HL-60/S4 treated with retinoic acid at 250 ng/mL for 4 days and 3 days (cell line): ENCODE results near the gene ASIC3.

Experiments used
- in situ Hi-C: fragments of 300-500 bp; cut with MboI; formaldehyde crosslinking; loops from 2 replicates; pipeline ENCODE4 v1.7.0; 2022; ENCODE audit warnings: low sequenced_read_pairs

ASIC3 gene

DNA sequence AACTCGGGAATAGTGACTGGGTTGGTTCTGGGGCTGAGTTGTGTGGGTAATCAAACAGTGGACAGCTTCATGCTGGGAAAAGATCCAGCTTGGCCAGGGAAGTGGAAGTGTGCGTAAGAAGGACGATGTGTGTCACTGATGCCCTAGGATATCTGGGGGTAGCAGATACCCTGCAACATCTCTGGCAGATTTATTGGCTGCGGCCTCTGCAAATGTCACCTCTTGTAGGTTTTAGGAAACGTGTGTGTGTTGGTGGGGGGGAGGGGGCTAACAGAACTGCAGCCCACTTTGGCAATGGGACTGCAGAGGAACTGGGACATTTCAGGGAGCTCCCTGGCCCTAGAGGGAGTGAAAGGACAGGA, 37.0 kb downstream of the ASIC3 start:
- in situ Hi-C loops: no loop called here

- in situ Hi-C loops: no loop called here
These were observed 37.6 kb downstream of the ASIC3 start, which contains the start of gene AGAP3 for GRCh38 chr7:151085691-151086620. Gene AGAP3 (plus strand): TSS chr7:151086475. CDS start chr7:151086742, 267 bp downstream.

DNA sequence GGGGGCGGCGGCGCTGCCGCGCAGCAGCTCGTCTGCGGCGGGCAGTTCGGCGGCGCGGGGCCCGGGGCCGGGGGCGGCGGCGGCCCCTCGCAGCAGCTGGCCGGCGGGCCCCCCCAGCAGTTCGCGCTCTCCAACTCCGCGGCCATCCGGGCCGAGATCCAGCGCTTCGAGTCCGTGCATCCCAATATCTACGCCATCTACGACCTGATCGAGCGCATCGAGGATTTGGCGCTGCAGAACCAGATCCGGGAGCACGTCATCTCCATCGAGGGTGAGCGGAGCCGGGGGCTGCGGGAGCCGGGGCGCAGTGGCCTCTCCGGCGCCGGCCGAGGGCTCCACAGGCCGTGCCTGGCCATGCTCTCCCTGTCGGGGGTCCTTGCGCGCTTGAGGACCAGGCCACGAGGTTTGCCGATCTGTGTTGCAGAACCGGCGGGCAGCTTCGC, 38.5 kb downstream of the ASIC3 start:
- in situ Hi-C loops: no loop called here

DNA sequence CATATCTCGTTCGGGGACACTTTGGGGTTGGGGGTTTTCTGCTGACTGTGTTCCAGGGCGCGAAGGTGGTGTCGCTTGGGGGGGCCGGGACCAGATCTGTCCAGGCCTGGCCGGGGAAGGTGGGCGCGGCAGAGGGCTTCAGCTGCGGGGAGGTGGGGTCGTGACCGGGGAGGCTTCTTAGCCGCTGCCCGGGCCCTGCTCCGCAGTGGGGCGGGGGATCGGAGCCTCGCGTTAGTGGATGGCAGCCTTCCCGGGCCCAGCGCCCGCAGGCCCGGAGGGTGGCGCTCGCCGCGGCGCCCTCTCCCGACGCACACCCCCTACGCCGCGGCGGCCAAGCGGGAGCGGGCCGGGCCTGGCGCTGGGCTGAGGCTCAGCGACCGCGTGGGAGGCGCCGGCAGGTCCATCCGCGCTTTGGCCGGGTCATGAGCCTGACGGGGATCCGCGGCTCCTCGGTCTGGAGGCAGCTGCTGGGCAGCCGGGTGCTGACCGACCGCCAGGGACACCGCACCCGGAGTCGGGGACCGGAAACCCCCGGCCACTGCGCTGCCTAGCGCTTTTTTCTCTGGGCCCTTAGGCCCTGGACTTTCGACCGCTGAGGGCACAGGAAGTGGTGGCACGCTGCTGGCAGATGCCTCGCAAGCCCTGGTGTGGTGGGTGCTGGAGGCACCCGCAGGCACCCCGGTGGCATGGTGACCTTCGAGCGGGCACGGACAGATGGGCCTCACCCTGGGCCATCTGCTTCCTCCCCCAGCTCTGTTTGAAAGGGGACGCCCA, 39.1 kb downstream of the ASIC3 start:
- in situ Hi-C loops: no loop called here

- in situ Hi-C loops: no loop called here
These were observed 39.9 kb downstream of the ASIC3 start for GRCh38 chr7:151088019-151088855.

DNA sequence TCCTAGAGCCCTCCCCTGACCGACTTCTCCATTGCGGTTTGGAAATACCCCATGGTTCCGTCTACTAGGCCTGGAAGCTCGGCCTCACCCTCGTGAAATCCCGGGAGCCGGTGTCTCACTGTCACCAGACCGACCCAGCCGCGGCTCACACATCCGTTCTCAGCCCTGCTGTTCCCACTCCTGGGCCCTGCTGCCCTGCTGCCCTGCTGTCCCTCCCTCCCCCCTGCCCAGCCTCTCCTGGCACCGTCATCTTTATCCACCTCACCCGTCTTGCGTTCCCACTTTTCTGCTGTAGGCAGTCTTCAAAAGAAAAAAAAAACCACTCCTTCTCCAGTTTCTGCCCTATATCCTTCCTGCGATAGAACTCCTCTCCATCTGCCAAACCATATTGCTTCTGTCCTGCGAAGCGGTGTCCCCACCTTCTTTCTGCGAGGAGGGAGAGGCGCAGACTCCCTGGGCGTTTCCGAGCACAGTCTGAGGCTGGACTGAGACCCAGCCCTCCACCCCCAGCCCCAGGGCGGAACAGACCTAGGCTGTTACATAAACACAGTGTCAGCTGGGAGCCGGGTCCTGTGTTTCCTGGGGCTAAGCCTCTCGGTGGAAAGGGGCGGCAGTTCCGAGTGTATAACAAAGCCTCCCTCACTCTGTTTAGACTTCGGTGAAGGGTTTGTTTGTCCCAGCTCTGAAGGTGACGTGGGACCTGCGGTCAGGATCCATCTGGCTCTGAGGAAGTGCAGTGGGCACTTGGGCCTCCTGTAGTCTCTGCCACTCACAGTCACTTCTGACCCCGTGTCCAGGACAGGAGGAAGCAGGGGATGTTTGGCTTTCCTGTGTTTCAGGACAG, 40.7 kb downstream of the ASIC3 start:
- in situ Hi-C loops: no loop called here

DNA sequence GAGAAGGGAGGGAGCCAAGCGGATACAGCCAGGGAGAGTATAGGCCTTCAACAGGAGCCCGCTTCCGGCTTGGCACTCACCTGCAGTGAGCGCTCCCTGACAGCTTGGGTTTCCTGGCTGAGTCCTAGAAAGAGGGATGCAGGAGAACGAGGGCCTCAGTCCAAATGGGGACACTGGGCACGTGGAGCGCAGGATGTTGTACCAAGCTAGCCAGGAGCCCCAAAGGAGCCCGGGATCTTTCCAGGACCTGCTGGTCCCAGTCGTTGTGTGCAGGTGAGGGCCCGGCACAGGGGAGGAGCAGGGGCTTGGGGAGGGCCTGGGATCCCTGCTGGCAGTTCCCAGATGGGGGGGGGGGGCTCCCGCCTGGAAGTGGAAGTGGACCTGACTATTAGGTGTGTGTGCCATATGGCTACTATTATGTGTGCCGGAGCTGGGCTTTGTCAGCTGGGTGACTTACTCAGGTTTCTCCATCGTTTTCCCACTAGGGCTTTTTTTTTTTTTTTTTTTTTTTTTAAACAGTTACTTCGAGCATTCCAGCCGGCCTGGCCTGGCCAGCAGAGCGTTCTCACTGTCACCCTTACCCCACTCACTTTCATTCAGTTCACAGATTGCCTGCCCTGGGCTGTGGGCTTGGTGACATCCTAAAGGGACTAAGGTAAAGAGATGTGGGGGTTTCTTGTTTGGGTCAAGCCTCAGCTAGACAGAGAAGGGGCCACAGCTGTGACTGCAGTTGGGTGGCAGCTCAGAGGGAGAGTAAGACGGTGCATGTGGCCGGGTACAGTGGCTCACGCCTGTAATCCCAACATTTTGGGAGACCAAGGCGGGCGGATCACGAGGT, 41.8 kb downstream of the ASIC3 start:
- in situ Hi-C loops: no loop called here

DNA sequence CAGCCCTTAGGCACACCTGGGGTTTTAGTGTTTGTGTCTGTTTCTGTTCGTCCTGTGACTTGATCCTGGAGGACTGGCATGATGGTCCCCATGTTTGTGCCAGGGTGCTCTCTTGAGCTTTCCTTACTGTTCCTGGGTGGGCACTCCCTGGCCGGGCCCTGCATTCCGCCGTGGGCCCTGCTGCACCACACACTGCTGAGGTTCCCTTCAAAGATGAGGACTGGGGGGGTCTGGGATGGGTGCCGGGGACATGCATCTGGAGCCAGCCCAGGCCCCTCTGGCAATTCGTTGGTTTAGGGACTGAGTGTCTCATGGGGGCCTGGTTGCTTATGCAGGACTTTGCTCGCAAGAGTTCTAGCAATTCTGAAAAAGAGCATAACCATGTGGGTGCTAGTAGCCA, 42.7 kb downstream of the ASIC3 start:
- in situ Hi-C loops: no loop called here

- in situ Hi-C loops: no loop called here
These were observed 43.1 kb downstream of the ASIC3 start for GRCh38 chr7:151091431-151091830.

- in situ Hi-C loops: no loop called here
These were observed 43.7 kb downstream of the ASIC3 start for GRCh38 chr7:151091988-151092387.

- in situ Hi-C loops: no loop called here
These were observed 45.4 kb downstream of the ASIC3 start for GRCh38 chr7:151093748-151094147.

DNA sequence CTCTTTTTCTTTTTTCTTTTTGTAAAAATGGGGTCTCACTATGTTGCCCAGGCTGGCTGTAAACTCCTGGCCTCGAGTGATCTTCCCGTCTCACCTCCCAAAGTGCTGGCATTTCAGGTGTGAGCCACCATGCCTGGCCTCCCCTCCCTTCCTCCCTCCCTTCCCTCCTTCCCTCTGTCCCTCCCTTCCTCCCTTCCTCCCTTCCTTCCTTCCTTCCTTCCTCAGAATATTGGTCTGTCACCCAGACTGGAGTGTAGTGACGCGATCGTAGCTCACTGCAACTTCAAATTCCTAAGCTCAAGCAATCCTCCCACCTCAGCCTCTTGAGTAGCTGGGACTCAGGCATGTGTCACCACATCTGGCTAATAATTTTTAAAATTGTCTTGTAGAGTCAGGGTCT, 46.3 kb downstream of the ASIC3 start:
- in situ Hi-C loops: no loop called here

DNA sequence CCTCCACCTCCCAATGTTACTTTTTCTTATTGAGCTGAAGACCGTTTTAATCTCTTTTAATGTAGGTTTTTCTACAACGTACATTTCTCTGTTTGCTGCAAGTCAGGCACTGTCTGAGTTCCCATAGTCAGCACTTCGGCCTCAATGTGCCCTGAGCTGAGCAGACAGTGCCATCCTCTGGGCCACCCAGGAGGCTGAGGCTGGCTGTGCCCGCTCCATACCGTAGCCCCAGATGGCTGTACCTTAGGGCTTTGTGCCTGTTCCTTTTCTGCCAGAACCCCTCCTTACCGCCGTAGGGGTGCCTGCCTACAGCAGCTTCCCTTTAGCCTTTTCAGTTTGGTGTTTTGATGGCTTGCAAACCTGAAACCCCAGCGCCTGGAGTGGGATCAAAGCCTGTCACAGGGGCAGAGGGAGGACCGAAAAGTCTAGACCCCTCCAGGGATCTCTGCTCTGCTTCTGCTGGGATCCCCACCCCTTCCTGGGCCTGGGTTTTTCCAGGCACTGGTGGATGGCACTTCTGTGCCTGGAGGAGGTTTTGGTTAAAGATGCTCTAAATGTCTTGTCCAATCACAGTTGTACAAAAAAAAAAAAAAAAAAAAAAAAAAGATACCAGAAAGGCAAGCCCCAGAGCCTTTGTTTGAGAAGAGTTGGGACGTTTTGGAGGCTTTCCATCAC, 46.9 kb downstream of the ASIC3 start:
- in situ Hi-C loops: no loop called here

- in situ Hi-C loops: no loop called here
These were observed 47.6 kb downstream of the ASIC3 start for GRCh38 chr7:151095828-151096475.

DNA sequence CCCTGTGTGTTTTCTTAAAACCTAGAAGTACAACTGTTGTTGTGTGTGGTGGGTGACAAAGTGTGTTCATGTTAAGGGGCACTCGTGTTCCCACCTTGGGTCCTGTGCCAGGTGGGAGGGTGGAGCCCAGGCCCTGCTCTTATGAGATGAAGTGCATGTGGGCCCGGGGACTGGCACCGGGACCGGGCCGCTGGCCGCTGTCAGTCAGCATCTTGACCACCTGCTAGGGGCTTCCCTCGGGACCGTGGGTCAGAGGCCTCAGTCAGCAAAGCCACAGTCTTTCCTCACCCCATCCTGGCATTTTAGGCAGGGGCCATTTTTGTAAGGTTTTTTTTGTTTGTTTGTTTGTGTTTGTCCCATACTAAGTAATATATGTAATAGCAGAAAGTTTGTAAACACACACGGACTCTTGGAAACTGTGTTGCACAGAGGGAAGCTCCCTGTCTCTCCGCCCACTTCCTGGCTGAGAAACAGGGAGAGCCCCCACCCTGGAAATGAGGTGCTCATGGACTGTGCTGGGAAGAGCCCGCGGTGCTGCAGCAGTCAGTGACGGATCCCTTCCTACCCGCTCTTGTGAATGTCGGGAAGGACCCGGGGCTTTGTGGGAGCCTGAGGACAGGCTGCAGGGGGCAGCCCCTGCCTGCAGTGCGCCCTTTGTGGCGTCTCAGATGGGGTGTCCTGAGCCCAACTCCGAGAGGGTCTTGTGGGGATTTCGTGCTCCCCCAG, 51.3 kb downstream of the ASIC3 start:
- in situ Hi-C loops: no loop called here

DNA sequence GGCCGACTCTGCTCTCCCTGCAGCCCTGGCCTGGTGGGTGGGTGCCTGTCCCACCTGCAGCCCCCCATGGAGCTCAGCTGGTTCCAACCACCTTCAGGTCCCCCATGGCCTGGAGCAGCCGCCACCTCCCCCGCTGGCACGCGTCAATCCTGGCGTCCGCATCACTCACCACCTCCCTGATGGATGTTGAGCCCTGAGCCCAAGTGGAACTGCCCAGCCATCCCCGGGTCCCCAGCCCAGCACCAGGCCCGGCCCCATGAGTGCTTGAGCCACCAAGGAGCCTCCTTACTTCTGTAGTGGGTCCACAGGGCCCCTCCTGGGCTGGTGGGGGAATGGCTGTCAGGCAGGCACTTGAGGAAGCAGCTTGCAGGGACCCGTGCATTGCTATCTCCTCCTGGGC, 52.6 kb downstream of the ASIC3 start:
- in situ Hi-C loops: no loop called here

DNA sequence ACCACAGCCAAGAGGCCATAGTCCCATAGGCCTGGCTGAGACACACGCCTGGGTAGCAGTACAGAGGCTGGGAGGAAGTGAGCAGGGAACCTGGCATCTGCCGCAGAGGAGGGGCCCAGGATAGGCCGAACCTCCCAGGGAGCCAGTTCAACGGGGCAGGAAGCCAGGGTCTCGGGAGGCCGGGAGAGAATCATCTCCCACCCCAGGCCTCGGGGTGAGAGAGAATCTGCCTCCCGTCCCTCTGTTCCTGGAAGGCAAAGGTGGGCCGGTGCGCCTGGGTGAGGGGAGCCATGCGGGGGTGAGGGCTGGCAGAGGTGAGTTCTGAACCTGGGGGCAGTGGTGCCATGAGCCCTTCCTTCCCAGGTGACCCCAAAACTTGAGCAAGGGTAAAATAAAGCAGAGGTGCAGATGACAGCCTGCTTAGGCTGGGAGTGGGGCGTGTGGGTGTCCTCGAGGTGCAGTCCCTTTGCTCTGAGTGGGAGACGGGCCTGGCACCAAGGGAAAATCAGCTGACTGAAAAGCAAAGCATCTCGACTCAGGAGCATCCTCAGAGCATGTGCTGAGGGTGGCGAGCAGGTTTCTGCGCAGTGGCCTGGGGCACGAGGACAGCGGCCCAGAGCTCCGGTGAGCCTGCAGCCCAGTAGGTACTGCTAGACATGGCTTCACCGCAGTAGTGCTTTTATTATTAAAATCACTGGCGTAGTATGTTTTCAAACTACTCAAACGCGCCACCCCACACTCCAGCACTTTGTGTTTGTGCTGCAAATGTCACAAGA, 53.5 kb downstream of the ASIC3 start:
- in situ Hi-C loops: no loop called here
